KBM-7 (cell line): ENCODE data around the gene MT3.

Experiments
- DNase-seq: peaks from one replicate; pipeline ENCODE4 v3.0.0-alpha.2; 2015
- in situ Hi-C: fragments of 300-500 bp; cut with MboI; formaldehyde crosslinking; loops from 2 replicates; pipeline ENCODE4 v1.14.3; 2020; ENCODE audit warnings: low sequenced_read_pairs, low pct_unique_long_range_greater_than_20kb, mixed read lengths

Gene MT3

GRCh38 chr16:56640076-56640475 is 50.7 kb downstream of the MT3 start:
- no peak for DNase-seq
- in situ Hi-C loops = no loop called here
